Measurements from ENCODE around the gene ANKRD6. TPM values are rescaled to one million over a fixed set of nuclear protein-coding genes. Genes with fewer than 3 reads are reported as not detected.

Gene ANKRD6
- total RNA-seq, 4 donors from 2014 or later = 9.8 to 19.0 (median 12.2) TPM

- H3K27me3 ChIP-seq = no peaks in the 10 kb centered on the region
- H3K4me3 ChIP-seq = no peak overlapping the region
- no peak overlapping the region for H3K27ac ChIP-seq
- no peak for ATAC-seq
- TF ChIP-seq POLR2A (IDR thresholded peaks at IDR 0.05) (no peak), POLR2AphosphoS5 (IDR thresholded peaks at IDR 0.05) (no peak), CTCF (IDR thresholded peaks at IDR 0.05) (no peak), EP300 (IDR thresholded peaks at IDR 0.05) (no peak)
- no peaks in the 10 kb centered on the region for H3K9me3 ChIP-seq
- no peaks in the 10 kb centered on the region for H3K36me3 ChIP-seq
- H3K4me1 ChIP-seq = no peaks in the 10 kb centered on the region
Measured at GRCh38 chr6:89520736-89521135, 87.8 kb downstream of the ANKRD6 start.

- Histone ChIP-seq H3K36me3 (no peaks in the 10 kb centered on the region), H3K9me3 (no peaks in the 10 kb centered on the region), H3K4me1 (no peaks in the 10 kb centered on the region), H3K4me3 (no peak overlapping the region), H3K27me3 (no peaks in the 10 kb centered on the region), H3K27ac (no peak overlapping the region)
- WGBS, 2 donors (ENCODE audit: low coverage in 1 of 2) = no CpG with 5 or more reads among the region's 2 CpGs
- TF ChIP-seq EP300 (IDR thresholded peaks at IDR 0.05) (no peak), CTCF (IDR thresholded peaks at IDR 0.05) (no peak), POLR2A (IDR thresholded peaks at IDR 0.05) (no peak), POLR2AphosphoS5 (IDR thresholded peaks at IDR 0.05) (no peak)
- no peak for ATAC-seq
Measured at GRCh38 chr6:89522778-89523177, 89.8 kb downstream of the ANKRD6 start.

- 81 to 100% methylated on average over 3 to 4 of the region's 4 CpGs for WGBS, 2 donors (ENCODE audit: low coverage in 1 of 2)
- no peak for ATAC-seq
- no peaks in the 10 kb centered on the region for H3K9me3 ChIP-seq
- H3K27ac ChIP-seq = no peak overlapping the region
- no peaks in the 10 kb centered on the region for H3K27me3 ChIP-seq
- H3K4me3 ChIP-seq = no peak overlapping the region
- no peaks in the 10 kb centered on the region for H3K4me1 ChIP-seq
- H3K36me3 ChIP-seq = no peaks in the 10 kb centered on the region
- no peak for TF ChIP-seq POLR2A (IDR thresholded peaks at IDR 0.05)
- no peak for TF ChIP-seq EP300 (IDR thresholded peaks at IDR 0.05)
- TF ChIP-seq POLR2AphosphoS5 (IDR thresholded peaks at IDR 0.05) = no peak
- no peak for TF ChIP-seq CTCF (IDR thresholded peaks at IDR 0.05)
Measured at GRCh38 chr6:89525786-89526562, 93.0 kb downstream of the ANKRD6 start.

- Histone ChIP-seq H3K4me1 (no peaks in the 10 kb centered on the region), H3K27me3 (no peaks in the 10 kb centered on the region), H3K36me3 (no peaks in the 10 kb centered on the region), H3K9me3 (no peaks in the 10 kb centered on the region), H3K4me3 (no peak overlapping the region), H3K27ac (no peak overlapping the region)
- 92 to 100% methylated on average over 2 of the region's 2 CpGs for WGBS, 2 donors (ENCODE audit: low coverage in 1 of 2)
- no peak for ATAC-seq
- TF ChIP-seq POLR2AphosphoS5 (IDR thresholded peaks at IDR 0.05) (no peak), POLR2A (IDR thresholded peaks at IDR 0.05) (no peak), EP300 (IDR thresholded peaks at IDR 0.05) (no peak), CTCF (IDR thresholded peaks at IDR 0.05) (no peak)
Measured at GRCh38 chr6:89526563-89526869, 93.6 kb downstream of the ANKRD6 start.

- H3K36me3 ChIP-seq = no peaks in the 10 kb centered on the region
- TF ChIP-seq CTCF (IDR thresholded peaks at IDR 0.05) (no peak), POLR2AphosphoS5 (IDR thresholded peaks at IDR 0.05) (no peak), EP300 (IDR thresholded peaks at IDR 0.05) (no peak)
- no peak overlapping the region for H3K4me3 ChIP-seq
- no peak overlapping the region for H3K27ac ChIP-seq
- WGBS, 2 donors (ENCODE audit: low coverage in 1 of 2) = 94% methylated on average over 2 of the region's 2 CpGs; no CpG with 5 or more reads in 1 of the 2 donors
- H3K27me3 ChIP-seq = no peaks in the 10 kb centered on the region
- no peak for ATAC-seq
- no peaks in the 10 kb centered on the region for H3K9me3 ChIP-seq
- H3K4me1 ChIP-seq = no peaks in the 10 kb centered on the region
Measured at GRCh38 chr6:89527634-89528033, 94.7 kb downstream of the ANKRD6 start.
